ENCODE data around the gene MORC1.
A peak's percentile ranks its signal among the peaks of the same experiment; 100 is the strongest.

Gene MORC1

GRCh38 chr3:108931035-108931434 is 186.9 kb downstream of the MORC1 start:
- no peak for DNase-seq

DNA sequence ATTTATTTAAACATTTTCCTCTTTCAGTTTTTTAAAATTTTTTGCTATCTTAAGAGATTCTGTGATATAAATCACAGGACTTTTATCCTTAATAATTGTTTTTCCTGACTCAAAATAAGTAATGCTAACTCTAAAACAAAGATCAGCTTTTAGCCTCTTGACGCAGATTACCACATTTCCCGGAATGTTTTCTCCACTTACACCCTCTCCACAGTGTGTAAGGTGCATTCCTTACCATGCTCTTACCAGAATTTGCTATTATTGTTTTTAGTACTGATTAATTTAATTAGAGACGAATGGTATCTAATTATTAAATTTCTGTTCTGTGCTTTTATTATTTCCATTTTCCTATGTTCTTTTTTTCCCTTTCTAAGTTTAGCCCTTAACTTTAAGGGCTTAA is 199.1 kb downstream of the MORC1 start:
- no peak for DNase-seq

GRCh38 chr3:108914774-108915641 is 202.9 kb downstream of the MORC1 start:
- DNase-seq = peak; percentile 48

GRCh38 chr3:108909799-108910198 is 208.1 kb downstream of the MORC1 start:
- no peak for DNase-seq

Measured in activated T-cell treated with anti-CD3 and anti-CD28 coated beads for 4 hours (primary cell).